Aorta (tissue), 5 donors: ENCODE measurements around the gene PAX8. TPM values are rescaled to one million over a fixed set of nuclear protein-coding genes. Genes with fewer than 3 reads are reported as not detected.

Source experiments
- ATAC-seq: fragments of 200-7000 bp; cut with Tn5 transposase; one replicate; pipeline ENCODE4 v1.9.1; 2022; ENCODE audit warnings: moderate library complexity; ENCODE audit not compliant: low FRiP score
- DNase-seq, 2 donors: peaks; one replicate each; pipeline ENCODE4 v3.0.0-alpha.2; 2020
- H3K27ac ChIP-seq, 2 donors: one replicate each; pipeline ENCODE4 v1.5.1; 2013; ENCODE audit warnings: low read length in 2 of 2, mild to moderate bottlenecking in 2 of 2, moderate library complexity in 2 of 2, control low read depth in 1 of 2, inconsistent platforms in 1 of 2, low read depth in 1 of 2
- H3K27me3 ChIP-seq, 2 donors: one replicate each; pipeline ENCODE4 v1.6.1; 2013; ENCODE audit warnings: control low read depth in 1 of 2, low read length in 1 of 2, mild to moderate bottlenecking in 1 of 2, moderate library complexity in 1 of 2; ENCODE audit not compliant: insufficient read depth in 2 of 2, control insufficient read depth in 1 of 2
- H3K36me3 ChIP-seq, 2 donors: one replicate each; pipeline ENCODE4 v1.6.1; 2013; ENCODE audit warnings: control low read depth in 1 of 2, low read length in 1 of 2, mild to moderate bottlenecking in 1 of 2; ENCODE audit not compliant: insufficient read depth in 2 of 2, control insufficient read depth in 1 of 2
- H3K4me1 ChIP-seq, 2 donors: one replicate each; pipeline ENCODE4 v1.6.1; 2013; ENCODE audit warnings: low read length in 2 of 2, control low read depth in 1 of 2, mild to moderate bottlenecking in 1 of 2, moderate library complexity in 1 of 2; ENCODE audit not compliant: insufficient read depth in 2 of 2, control insufficient read depth in 1 of 2
- H3K4me3 ChIP-seq, 2 donors: one replicate each; pipeline ENCODE4 v1.5.1; 2013; ENCODE audit warnings: low read length in 2 of 2, control low read depth in 1 of 2, mild to moderate bottlenecking in 1 of 2
- H3K9me3 ChIP-seq: one replicate; pipeline ENCODE4 v1.6.1; 2013; ENCODE audit warnings: mild to moderate bottlenecking, low read length; ENCODE audit not compliant: control insufficient read depth
- WGBS, 2 donors: extraction: QIAGEN DNeasy Blood & Tissue Kit; methylation state at CpG; one replicate each; pipeline ENCODE4 v1.1.7; 2013; 5-methylcytosine and 5-hydroxymethylcytosine counted together
- intact Hi-C, 2 donors: fragments of 100-400 bp; cut with DNase I; formaldehyde crosslinking; loops; one replicate each; pipeline versions ENCODE4 v1.14.2 to v1.15.0; 2022
- polyA plus RNA-seq, 2 donors: library from polyadenylated mRNA; stranded (reverse); fragments of 200-250 nt; gene quantifications; one replicate each; pipeline ENCODE4 v1.2.3, GENCODE V29; 2013
- total RNA-seq, 2 donors: library from RNA; stranded (reverse); fragmentation: NEBNext Ultra II Directional; extraction: Animal tissue kit (Norgen Biotek cat#: 25700); gene quantifications; one replicate each; pipeline ENCODE4 v1.2.1, GENCODE V29; 2021
- donor health status: healthy with polysubstance abuse.
- donor health status: Bipolar disorder and iron deficiency.
- donor health status: DM: no; HTN: no; CAD: no.
- donor health status: DM: no; HTN: no; CAD: no.
- donor health status: DM: yes; HTN: yes; CAD: no.

PAX8 gene
- total and polyA plus RNA-seq, 4 donors: 0.45 to 1.00 (median 0.87) TPM; not detected in 1

DNA sequence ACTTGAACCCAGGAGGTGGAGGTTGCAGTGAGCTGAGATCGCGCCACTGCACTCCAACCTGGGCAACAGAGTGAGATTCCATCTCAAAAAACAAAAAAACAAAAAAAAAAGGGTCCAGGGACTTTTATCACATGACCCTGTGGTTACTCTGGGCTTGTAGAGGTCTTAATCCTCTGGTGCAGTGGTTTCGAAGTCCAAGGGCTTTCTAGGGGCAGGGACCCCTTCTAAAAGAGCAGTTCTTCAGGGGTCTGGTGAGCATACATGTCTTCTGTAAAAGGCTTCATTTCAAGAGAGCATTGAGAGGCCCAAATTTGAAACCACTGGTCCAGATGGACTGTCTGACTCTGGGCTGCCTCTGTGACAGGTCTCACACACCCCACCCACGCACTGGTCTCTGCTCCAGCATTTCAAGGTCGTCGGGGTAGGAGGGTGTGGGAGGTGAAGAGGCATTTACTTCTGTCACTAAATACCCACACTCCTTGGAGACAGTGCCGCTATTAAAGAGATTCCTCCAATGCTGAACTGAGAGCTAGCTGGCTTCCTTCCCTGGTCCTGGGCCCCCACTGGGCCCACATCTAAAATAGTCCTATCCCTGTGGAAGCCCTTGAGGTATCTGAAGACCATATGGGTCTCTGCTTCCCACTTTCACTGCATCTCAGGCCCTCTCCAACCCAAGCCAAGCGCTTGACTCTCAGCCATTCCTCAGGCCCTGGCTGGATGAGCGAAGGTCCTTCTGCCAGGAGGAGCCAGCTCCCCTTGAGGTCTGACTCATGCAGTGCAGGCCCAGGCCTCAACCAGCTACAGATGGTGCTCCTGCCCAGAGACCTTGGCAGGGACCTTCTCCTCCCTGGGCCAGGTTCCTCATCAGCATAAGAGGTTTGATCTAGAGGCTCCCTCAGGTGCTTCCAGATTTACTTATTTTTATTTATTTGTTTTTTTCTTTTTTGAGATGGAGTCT, 44.8 kb downstream of the PAX8 start:
- H3K36me3 ChIP-seq: no peaks in the 10 kb centered on the region
- intact Hi-C loops: no loop called here
- no peak overlapping the region for H3K27ac ChIP-seq
- H3K4me3 ChIP-seq: no peak overlapping the region
- H3K4me1 ChIP-seq: no peaks in the 10 kb centered on the region
- ATAC-seq: no peak
- no peaks in the 10 kb centered on the region for H3K27me3 ChIP-seq
- 92 to 94% methylated on average over 9 of the region's 9 CpGs for WGBS, 2 donors
- H3K9me3 ChIP-seq: no peaks in the 10 kb centered on the region
- no peak for DNase-seq

DNA sequence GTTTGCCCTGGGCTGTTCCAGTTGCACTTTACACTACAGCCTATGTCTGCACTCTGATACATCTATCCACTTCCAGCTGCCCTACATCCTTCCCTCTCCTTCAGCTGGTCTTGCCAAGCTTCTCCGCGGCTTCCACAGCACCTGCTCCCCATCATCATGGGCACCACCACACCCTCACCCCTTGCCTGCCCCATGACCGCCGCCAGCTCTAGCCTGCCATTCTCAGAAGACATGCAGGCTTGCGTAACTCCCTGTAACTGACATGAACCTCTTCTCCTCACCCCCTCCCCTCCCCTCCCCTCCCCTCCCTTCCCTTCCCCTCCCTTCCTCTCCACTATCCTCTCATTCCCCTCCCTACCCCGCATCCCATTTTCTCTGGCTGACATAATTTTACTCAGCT, 46.0 kb downstream of the PAX8 start:
- 92 to 97% methylated on average over 6 of the region's 6 CpGs for WGBS, 2 donors
- H3K36me3 ChIP-seq: no peaks in the 10 kb centered on the region
- H3K27ac ChIP-seq: no peak overlapping the region
- ATAC-seq: no peak
- no peaks in the 10 kb centered on the region for H3K27me3 ChIP-seq
- intact Hi-C loops: no loop called here
- no peaks in the 10 kb centered on the region for H3K4me1 ChIP-seq
- no peak overlapping the region for H3K4me3 ChIP-seq
- H3K9me3 ChIP-seq: no peaks in the 10 kb centered on the region
- no peak for DNase-seq

DNA sequence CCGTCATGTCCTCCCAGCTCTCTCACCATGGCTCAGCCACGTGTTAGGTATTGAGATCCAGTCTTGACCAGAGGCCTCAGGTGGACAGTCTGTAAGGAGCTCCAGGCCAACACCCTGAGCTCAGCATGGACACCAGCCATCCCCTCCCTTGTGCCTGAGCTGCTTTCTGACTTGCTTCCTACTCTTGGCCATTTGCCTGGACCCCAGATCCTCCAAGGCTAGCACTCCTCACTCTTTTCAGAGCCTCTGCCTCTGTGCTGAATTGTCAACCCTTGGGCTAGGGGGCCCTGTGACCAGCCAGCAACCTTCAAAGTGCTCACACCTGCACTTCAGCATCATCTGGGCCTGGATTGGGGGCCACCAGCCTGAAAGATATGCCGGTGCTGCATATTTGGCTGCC, 46.6 kb downstream of the PAX8 start:
- intact Hi-C loops: no loop called here
- Histone ChIP-seq H3K9me3 (no peaks in the 10 kb centered on the region), H3K27me3 (no peaks in the 10 kb centered on the region), H3K4me1 (no peaks in the 10 kb centered on the region), H3K4me3 (no peak overlapping the region), H3K36me3 (no peaks in the 10 kb centered on the region), H3K27ac (no peak overlapping the region)
- 87 to 91% methylated on average over 3 of the region's 3 CpGs for WGBS, 2 donors
- ATAC-seq (no peak), DNase-seq (no peak)

GRCh38 chr2:113231064-113231463, 47.7 kb downstream of the PAX8 start:
- 14 to 24% methylated on average over 3 of the region's 3 CpGs for WGBS, 2 donors
- no peaks in the 10 kb centered on the region for H3K27me3 ChIP-seq
- intact Hi-C loops: no loop called here
- H3K27ac ChIP-seq: no peak overlapping the region
- H3K9me3 ChIP-seq: no peaks in the 10 kb centered on the region
- ATAC-seq (no peak), DNase-seq (no peak)
- H3K4me1 ChIP-seq: no peaks in the 10 kb centered on the region
- H3K36me3 ChIP-seq: no peaks in the 10 kb centered on the region
- H3K4me3 ChIP-seq: no peak overlapping the region

- intact Hi-C loops: no loop called here
- no peak overlapping the region for H3K4me3 ChIP-seq
- H3K27ac ChIP-seq: no peak overlapping the region
- DNase-seq (peak in 1 of 2 donors; percentile 7), ATAC-seq (no peak)
- H3K9me3 ChIP-seq: no peaks in the 10 kb centered on the region
- no peaks in the 10 kb centered on the region for H3K36me3 ChIP-seq
- no peaks in the 10 kb centered on the region for H3K27me3 ChIP-seq
- H3K4me1 ChIP-seq: no peaks in the 10 kb centered on the region
- 56 to 64% methylated on average over 6 of the region's 6 CpGs for WGBS, 2 donors
Measured at GRCh38 chr2:113230531-113230930, 48.2 kb downstream of the PAX8 start.

DNA sequence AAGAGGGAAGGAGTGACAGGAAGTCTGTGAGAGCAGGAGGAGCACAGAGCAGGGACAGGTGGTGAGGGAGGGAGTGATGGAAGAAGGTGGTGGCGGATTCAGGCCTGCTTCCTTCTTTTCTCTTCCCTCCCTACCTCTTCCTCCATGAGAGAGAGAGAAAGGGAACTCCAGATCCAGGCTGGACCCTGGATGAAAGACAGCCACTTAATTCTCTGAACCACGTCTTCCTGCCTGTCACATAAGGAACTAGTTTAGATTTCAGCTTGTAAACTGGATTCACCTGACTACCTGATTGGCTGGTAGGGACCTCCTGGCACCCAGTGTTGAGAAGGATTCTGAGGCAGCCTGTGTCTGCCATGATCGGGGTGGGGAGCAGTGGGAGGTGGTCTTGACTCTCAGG, 48.9 kb downstream of the PAX8 start:
- no peak for ATAC-seq
- intact Hi-C loops: no loop called here
- no peaks in the 10 kb centered on the region for H3K27me3 ChIP-seq
- H3K4me3 ChIP-seq: no peak overlapping the region
- 91 to 94% methylated on average over 3 of the region's 3 CpGs for WGBS, 2 donors
- no peak overlapping the region for H3K27ac ChIP-seq
- no peaks in the 10 kb centered on the region for H3K36me3 ChIP-seq
- H3K9me3 ChIP-seq: no peaks in the 10 kb centered on the region
- peak in 1 of 2 donors; percentile 24 for DNase-seq
- H3K4me1 ChIP-seq: no peaks in the 10 kb centered on the region

- H3K4me1 ChIP-seq: no peaks in the 10 kb centered on the region
- no peak for ATAC-seq
Measured at GRCh38 chr2:113228991-113229716, 49.6 kb downstream of the PAX8 start.

DNA sequence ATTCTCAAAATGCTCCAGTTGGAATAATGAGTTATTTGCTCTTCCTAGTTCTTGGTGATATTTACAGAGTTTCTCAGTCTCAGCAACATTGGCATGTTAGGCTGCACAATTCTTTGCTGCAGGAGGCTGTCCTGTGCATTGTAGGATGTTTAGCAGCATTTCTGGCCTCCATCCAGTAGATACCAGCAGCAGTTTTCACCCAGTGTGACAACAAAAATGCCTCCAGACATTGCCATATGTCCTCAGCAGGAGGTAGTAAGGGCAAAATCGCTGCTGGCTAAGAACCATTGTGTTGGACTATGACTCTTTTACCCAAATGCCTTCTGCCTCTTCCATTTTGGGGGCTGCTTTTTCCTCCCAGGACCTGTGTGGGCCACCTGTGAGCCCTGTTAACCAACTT, 50.4 kb downstream of the PAX8 start:
- 92 to 93% methylated on average over 1 of the region's 1 CpG for WGBS, 2 donors
- no peaks in the 10 kb centered on the region for H3K36me3 ChIP-seq
- DNase-seq (no peak), ATAC-seq (no peak)
- no peaks in the 10 kb centered on the region for H3K27me3 ChIP-seq
- H3K27ac ChIP-seq: no peak overlapping the region
- intact Hi-C loops: no loop called here
- no peaks in the 10 kb centered on the region for H3K9me3 ChIP-seq
- no peak overlapping the region for H3K4me3 ChIP-seq
- no peaks in the 10 kb centered on the region for H3K4me1 ChIP-seq

More at GRCh38 chr2:113228991-113229716, 49.6 kb downstream of the PAX8 start:
- DNase-seq: peak in 1 of 2 donors; percentile 34
- 74 to 91% methylated on average over 3 of the region's 3 CpGs for WGBS, 2 donors
- Histone ChIP-seq H3K36me3 (no peaks in the 10 kb centered on the region), H3K4me3 (no peak overlapping the region), H3K27ac (no peak overlapping the region), H3K9me3 (no peaks in the 10 kb centered on the region), H3K27me3 (no peaks in the 10 kb centered on the region)
- intact Hi-C loops: no loop called here
